Spleen (tissue), 3 donors: ENCODE results near the gene IGSF22.

Experiments used
- POLR2A ChIP-seq, 3 donors: fragments of 450-650 bp; IDR thresholded peaks; one replicate each; pipeline ENCODE4 v1.5.1; 2017; ENCODE audit warnings: antibody characterized with exemption in 3 of 3, mild to moderate bottlenecking in 1 of 3
- POLR2AphosphoS5 ChIP-seq, 3 donors: sonication (generic); formaldehyde crosslinking; IDR thresholded peaks; one replicate each; pipeline ENCODE4 v1.5.1; 2017; ENCODE audit warnings: antibody characterized with exemption in 3 of 3

DNA sequence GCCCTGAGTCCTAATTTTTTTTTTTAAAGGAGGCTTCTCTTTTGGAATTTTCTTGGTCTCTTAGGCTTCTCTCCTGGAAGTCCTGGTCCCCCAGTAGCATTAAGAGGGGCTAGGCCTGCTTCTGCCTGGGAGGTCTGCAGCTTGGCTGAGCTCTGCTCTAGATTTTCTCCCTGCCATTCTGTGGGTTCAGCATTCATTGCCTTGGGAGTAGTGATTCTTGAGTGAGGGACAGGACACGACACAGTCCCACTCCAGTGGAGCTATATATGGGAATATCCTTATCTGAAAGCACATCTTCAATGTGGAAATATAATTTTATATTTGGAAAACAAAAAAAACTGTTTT, 3.7 kb downstream of the IGSF22 start:
- TF ChIP-seq POLR2AphosphoS5 (IDR thresholded peaks at IDR 0.05) (no peak), POLR2A (IDR thresholded peaks at IDR 0.05) (no peak)
